ENCODE measurements around the gene SLFN12L.

Gene SLFN12L

GRCh38 chr17:35449371-35449931 is 88.0 kb downstream of the SLFN12L start:
- no peak for TF ChIP-seq CTCF (conservative IDR thresholded peaks at IDR 0.05; ENCODE audit: low read length)
- DNase-seq (ENCODE audit: low read depth): no peak
- no peak overlapping the region for H3K4me3 ChIP-seq (ENCODE audit: low read length)

- no peak for TF ChIP-seq CTCF (conservative IDR thresholded peaks at IDR 0.05; ENCODE audit: low read length)
- no peak for DNase-seq (ENCODE audit: low read depth)
- H3K4me3 ChIP-seq (ENCODE audit: low read length): peak overlapping the region; percentile 53
Measured at GRCh38 chr17:35448899-35449227, 88.6 kb downstream of the SLFN12L start.

- DNase-seq (ENCODE audit: low read depth): peak; percentile 8
- no peak for TF ChIP-seq CTCF (conservative IDR thresholded peaks at IDR 0.05; ENCODE audit: low read length)
Measured at GRCh38 chr17:35448214-35448898, 89.1 kb downstream of the SLFN12L start, which contains the start of gene SLFN13. TSS of gene SLFN13 (minus strand) at chr17:35448766. CDS start at chr17:35445680, 3,086 bp downstream.

GRCh38 chr17:35447499-35447898 is 90.0 kb downstream of the SLFN12L start:
- no peak for DNase-seq (ENCODE audit: low read depth)
- no peak for TF ChIP-seq CTCF (conservative IDR thresholded peaks at IDR 0.05; ENCODE audit: low read length)
- H3K4me3 ChIP-seq (ENCODE audit: low read length): no peak overlapping the region

More at GRCh38 chr17:35448214-35448898, 89.1 kb downstream of the SLFN12L start, which contains the start of gene SLFN13:
- H3K4me3 ChIP-seq (ENCODE audit: low read length): peak within 1 kb of the TSS; percentile 53

GRCh38 chr17:35438433-35438832 is 99.0 kb downstream of the SLFN12L start:
- H3K4me3 ChIP-seq (ENCODE audit: low read length): no peak overlapping the region
- DNase-seq (ENCODE audit: low read depth): no peak
- no peak for TF ChIP-seq CTCF (conservative IDR thresholded peaks at IDR 0.05; ENCODE audit: low read length)

GRCh38 chr17:35433075-35433894 is 104.2 kb downstream of the SLFN12L start:
- peak overlapping the region; percentile 90 for H3K4me3 ChIP-seq (ENCODE audit: low read length)
- DNase-seq (ENCODE audit: low read depth): peak; percentile 99
- peak; percentile 54 for TF ChIP-seq CTCF (conservative IDR thresholded peaks at IDR 0.05; ENCODE audit: low read length)
